Ammon's horn (tissue), 1 donor: ENCODE data around the gene NPHS1.
"Not testable (repeated sequence)": the region's sequence is repeated elsewhere in the genome, so short reads cannot be mapped to it uniquely, and the experiment has no call there.

ENCODE experiments used
- DNase-seq: peaks from one replicate; pipeline ENCODE4 v3.0.0-alpha.2; 2016; ENCODE audit warnings: low spot score

The NPHS1 gene

DNA sequence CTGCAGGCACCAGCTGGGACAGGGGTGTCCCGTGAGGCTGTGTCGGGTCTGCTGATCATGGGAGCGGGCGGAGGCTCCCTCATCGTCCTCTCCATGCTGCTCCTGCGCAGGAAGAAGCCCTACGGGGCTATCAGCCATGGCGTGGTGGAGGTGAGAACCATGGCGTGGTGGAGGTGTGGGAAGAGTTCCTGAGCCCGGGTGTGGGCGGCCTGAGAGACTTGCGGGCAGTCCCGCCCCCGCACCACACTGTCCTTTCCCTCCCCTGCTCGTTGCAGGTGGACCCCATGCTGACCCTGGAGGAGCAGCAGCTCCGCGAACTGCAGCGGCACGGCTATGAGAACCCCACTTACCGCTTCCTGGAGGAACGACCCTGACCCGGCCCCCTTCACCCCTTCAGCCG is 26.8 kb upstream of the NPHS1 start:
- no peak for DNase-seq

- no peak for DNase-seq
Measured at GRCh38 chr19:35874392-35874930, 22.2 kb upstream of the NPHS1 start.

- no peak for DNase-seq
Measured at GRCh38 chr19:35872180-35872579, 19.9 kb upstream of the NPHS1 start.

DNA sequence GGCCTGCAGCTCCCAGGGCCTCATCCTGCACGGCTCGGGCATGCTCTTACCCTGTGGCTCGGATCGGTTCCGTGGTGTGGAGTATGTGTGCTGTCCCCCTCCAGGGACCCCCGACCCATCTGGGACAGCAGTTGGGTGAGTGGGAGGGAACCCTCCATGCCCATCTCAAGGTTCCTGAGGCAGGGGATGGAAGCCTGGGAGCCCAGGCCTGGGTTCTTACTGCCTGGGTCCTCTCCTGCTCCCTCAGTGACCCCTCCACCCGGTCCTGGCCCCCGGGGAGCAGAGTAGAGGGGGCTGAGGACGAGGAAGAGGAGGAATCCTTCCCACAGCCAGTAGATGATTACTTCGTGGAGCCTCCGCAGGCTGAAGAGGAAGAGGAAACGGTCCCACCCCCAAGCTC is 19.3 kb upstream of the NPHS1 start:
- DNase-seq: no peak

- DNase-seq: no peak
Measured at GRCh38 chr19:35870798-35871197, 18.5 kb upstream of the NPHS1 start.

- not testable (repeated sequence) for DNase-seq
Measured at GRCh38 chr19:35870124-35870736, 17.9 kb upstream of the NPHS1 start.

GRCh38 chr19:35869327-35870123 is 17.2 kb upstream of the NPHS1 start:
- DNase-seq: peak; percentile 89

DNA sequence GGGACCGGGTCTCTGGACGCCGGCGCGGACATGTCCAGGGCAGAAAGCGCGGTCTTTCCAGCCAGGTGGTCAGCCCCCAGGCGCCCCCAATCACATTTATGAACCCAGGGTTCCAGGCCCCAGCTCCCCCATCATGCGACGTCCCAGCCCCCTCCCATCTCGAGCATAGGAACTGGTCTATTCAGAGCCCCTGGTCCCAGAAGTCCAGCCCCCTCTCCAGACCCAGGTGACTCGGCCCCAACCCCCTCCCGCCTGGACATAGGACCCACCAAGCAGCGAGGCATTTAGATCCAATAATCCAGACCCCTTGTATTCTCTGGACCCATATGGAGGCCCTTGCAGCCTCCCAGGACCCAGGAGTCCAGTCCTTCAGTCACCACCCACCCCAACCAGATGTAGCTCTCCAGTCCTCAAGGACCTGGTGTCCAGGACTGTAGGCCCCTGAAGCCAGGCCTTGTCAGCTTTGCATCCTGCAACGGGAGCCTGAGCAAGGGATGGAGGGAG is 16.6 kb upstream of the NPHS1 start:
- DNase-seq: no peak

- peak; percentile 93 for DNase-seq
Measured at GRCh38 chr19:35868172-35868822, 16.0 kb upstream of the NPHS1 start, which contains the start of gene APLP1. Gene APLP1 (plus strand): TSS chr19:35868574. CDS start chr19:35868637, 63 bp downstream.

- no peak for DNase-seq
Measured at GRCh38 chr19:35863018-35863417, 10.7 kb upstream of the NPHS1 start.

DNA sequence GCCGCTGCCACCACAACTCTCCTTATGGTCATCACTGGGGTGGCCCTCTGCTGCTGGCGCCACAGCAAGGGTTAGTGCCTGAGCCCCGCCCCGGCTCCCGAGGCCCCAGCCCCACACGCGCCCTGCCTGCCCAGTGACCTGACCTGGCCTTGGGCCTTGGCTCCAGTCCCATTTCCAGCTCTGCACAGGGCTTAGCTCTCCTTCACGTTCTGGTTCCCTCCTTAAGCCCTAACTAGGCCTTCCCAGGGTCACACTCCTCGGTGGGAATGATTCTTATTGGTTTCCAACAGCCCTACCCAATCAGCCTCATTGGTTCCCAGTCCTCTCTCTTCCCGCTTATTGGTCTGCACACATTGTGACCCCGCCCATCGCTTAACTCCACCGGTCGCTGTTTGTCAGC is 10.2 kb upstream of the NPHS1 start:
- DNase-seq: no peak

DNA sequence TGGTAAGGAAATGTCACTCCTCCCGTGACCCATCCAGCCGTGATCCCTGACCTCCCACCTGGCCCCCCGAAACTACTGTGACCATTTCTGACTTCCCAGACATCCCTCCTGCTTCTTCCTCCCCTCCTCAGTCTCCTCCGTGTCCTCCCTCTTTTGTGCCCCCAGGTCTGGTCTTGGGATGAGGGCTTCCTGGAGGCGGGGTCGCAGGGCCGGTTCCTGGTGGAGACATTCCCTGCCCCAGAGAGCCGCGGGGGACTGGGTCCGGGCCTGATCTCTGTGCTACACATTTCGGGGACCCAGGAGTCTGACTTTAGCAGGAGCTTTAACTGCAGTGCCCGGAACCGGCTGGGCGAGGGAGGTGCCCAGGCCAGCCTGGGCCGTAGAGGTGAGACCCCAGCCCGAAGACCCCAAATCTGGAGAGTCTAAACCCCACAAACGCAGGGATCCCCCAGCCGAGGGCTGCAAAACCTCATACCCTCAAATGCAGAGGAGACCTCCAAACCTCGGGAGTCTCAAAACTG is 9.4 kb upstream of the NPHS1 start:
- no peak for DNase-seq

DNA sequence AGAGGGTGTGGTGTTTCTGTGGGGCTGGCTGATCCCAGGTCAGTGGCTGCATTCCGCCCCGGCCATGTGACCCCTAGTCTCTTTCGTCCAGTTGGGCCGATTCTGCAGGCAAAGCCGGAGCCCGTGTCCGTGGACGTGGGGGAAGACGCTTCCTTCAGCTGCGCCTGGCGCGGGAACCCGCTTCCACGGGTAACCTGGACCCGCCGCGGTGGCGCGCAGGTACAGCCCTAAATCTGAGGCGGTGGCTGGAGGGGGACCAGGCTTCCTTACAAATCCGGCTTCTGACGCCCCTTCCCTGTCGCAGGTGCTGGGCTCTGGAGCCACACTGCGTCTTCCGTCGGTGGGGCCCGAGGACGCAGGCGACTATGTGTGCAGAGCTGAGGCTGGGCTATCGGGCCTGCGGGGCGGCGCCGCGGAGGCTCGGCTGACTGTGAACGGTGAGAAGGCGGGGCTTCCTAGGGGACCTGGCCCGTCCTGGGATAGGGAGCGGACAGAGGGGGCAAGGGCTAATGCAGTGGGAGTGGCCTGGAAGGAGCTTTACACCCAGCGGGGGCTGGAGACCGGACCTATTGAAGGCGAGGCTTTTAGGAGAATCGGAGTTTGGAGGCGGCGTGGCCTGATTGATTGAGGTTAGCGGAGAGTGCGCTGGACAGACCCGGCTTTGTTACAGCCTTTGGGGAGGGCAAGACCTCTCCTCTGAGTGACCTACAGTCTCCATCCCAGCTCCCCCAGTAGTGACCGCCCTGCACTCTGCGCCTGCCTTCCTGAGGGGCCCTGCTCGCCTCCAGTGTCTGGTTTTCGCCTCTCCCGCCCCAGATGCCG is 8.7 kb upstream of the NPHS1 start:
- no peak for DNase-seq

DNA sequence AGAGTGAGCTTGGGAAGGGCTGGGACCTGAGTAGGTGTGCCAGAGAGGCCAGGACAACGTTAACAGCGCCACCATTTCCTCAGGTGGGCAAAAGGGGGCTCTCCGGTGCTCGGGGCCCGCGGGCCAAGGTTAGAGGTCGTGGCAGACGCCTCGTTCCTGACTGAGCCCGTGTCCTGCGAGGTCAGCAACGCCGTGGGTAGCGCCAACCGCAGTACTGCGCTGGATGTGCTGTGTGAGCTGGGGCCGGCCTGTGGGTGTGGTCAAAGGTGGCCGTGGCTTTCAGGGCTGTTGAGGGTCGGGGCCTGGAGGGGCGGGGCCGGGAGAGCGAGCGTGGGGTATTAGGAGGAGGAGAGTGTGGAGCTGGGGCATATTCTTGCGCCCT is 8.1 kb upstream of the NPHS1 start:
- no peak for DNase-seq

DNA sequence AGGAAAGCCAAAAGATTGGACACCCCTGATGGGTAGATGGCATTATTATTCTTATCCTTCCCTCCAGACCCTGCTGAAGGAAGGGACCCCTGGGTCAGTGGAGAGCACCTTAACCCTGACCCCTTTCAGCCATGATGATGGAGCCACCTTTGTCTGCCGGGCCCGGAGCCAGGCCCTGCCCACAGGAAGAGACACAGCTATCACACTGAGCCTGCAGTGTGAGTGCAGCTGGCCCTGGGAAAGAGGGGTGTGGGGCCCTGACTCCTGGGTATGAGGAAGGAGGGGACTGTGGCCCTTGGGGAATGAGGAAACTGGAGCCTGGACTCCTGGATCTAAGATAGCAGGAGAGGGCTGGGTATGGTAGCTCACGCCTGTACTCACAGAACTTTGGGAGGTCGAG is 7.1 kb upstream of the NPHS1 start:
- DNase-seq: no peak

GRCh38 chr19:35858311-35858710 is 6.0 kb upstream of the NPHS1 start:
- DNase-seq: no peak

GRCh38 chr19:35856546-35857149 is 4.3 kb upstream of the NPHS1 start, which contains the start of gene KIRREL2:
Gene KIRREL2 (plus strand): TSS chr19:35856911. CDS start chr19:35857120, 209 bp downstream.
- DNase-seq: no peak

DNA sequence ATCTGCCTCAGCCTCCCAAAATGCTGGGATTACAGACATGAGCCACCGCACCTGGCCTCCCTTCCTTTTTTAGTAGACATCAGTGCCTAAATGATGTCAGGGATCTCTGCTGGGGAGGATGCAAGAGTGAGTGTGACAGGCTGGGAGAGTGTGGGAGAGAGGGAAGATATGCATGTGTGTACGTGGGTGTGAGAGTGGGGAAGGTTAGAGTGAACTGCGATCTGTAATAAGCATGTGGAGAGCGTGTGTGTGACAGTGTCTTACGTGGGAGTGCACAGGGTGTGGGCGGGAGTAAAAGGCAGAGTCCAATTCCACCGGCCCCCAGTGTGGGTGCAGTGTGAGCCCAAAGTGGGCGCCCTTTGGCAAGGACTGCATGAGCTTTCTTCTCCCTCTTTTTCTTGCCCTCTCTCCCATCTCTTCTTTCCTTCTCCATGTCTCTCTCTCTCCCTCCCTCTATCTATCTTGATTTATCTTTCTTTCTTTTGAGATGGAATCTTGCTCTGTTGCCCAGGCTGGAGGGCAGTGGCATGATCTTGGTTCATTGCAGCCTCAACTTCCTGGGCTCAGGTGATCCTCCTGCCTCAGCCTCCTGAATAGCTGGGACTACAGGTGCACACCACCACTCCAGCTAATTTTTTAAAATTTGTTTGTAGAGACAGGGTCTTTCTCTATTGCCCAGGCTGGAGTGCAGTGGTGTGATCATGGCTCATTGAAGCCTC is 893 bp upstream of the NPHS1 start:
- DNase-seq: peak; percentile 65

- no peak for DNase-seq
Measured at GRCh38 chr19:35851213-35852028, 883 bp downstream of the NPHS1 start.
